Smooth muscle cell of the coronary artery (primary cell): ENCODE measurements around the gene KCNC1. TPM values are rescaled to one million over a fixed set of nuclear protein-coding genes. Genes with fewer than 3 reads are reported as not detected.

ENCODE experiments used
- total RNA-seq: library from RNA; depleted of rRNA; stranded (reverse); fragments of >200 nt; gene quantifications from 2 replicates; pipeline ENCODE4 v1.2.3, GENCODE V29; 2014; ENCODE audit warnings: low replicate concordance

Gene KCNC1
- total RNA-seq: 0.23 TPM in 1 of 2 replicates, not detected in the other

DNA sequence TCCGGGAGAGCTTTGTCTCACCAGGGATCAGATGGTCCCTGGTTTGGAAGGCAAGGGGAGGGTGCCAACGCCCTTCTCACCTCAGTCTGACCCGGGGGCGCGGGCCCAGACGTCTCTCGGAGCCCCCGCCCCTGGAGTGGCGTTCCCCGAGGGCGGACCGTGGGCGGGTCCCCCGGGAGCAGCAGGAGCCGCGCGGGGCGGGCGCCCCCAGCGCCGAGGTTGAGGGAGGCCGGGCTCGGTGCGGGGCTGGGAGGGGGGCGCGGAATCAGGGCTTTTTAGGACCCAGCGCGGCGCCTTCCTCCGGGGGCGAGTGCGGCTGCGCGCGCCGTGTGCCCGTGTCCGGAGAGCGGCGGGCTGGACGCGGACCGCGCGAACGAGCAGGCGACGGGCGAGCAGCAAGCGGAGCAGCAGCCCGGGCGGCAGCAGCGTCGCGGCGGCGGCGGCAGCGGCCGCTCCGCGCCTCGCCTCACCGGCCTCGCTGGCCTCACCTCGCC lies at the start of gene KCNC1:
KCNC1 (plus strand) TSS at position 364 of the 494 bp plus-strand sequence. CDS start 1,222 bp downstream, outside the sequence.

DNA sequence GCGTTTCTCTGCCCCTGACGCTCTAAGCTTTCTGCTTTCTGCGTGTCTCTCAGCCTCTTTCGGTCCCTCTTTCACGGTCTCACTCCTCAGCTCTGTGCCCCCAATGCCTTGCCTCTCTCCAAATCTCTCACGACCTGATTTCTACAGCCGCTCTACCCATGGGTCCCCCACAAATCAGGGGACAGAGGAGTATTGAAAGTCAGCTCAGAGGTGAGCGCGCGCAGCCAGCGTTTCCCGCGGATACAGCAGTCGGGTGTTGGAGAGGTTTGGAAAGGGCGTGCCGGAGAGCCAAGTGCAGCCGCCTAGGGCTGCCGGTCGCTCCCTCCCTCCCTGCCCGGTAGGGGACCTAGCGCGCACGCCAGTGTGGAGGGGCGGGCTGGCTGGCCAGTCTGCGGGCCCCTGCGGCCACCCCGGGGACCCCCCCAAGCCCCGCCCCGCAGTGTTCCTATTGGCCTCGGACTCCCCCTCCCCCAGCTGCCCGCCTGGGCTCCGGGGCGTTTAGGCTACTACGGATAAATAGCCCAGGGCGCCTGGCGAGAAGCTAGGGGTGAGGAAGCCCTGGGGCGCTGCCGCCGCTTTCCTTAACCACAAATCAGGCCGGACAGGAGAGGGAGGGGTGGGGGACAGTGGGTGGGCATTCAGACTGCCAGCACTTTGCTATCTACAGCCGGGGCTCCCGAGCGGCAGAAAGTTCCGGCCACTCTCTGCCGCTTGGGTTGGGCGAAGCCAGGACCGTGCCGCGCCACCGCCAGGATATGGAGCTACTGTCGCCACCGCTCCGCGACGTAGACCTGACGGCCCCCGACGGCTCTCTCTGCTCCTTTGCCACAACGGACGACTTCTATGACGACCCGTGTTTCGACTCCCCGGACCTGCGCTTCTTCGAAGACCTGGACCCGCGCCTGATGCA lies 15.3 kb upstream of the KCNC1 start, which contains the start of gene MYOD1:
MYOD1 (plus strand) TSS at position 544 of the 910 bp plus-strand sequence; CDS start at position 756, 212 bp downstream.

Other genes with a start within 250 kb of the KCNC1 start
- gene USH1C, start 190.4 kb upstream of the KCNC1 start, total RNA-seq: not detected in 2 replicates
- not detected in 2 replicates for gene OTOG, start 187.5 kb upstream of the KCNC1 start, total RNA-seq
- gene MYOD1, start 15.2 kb upstream of the KCNC1 start, total RNA-seq: not detected in 2 replicates